Nephron progenitor cell (in vitro differentiated cells): ENCODE measurements around the gene GALNT14.

ENCODE experiments used
- DNase-seq: peaks from one replicate; pipeline ENCODE4 v3.0.0; 2021
- H3K27ac Mint-ChIP-seq: 2 replicates; pipeline ENCODE4 v1.8.0; 2021; ENCODE audit warnings: mild to moderate bottlenecking, moderate library complexity, mixed read lengths
- H3K27me3 Mint-ChIP-seq: 2 replicates; pipeline ENCODE4 v1.8.0; 2021; ENCODE audit warnings: mild to moderate bottlenecking, low read depth, mixed read lengths; ENCODE audit not compliant: poor library complexity
- H3K36me3 Mint-ChIP-seq: 2 replicates; pipeline ENCODE4 v1.8.0; 2021; ENCODE audit warnings: low read depth, mixed read lengths
- H3K4me1 Mint-ChIP-seq: 2 replicates; pipeline ENCODE4 v1.8.0; 2021; ENCODE audit warnings: mixed read lengths
- H3K4me3 Mint-ChIP-seq: 2 replicates; pipeline ENCODE4 v1.8.0; 2021; ENCODE audit warnings: mild to moderate bottlenecking, moderate library complexity, mixed read lengths
- H3K9me3 Mint-ChIP-seq: 2 replicates; pipeline ENCODE4 v1.8.0; 2021; ENCODE audit warnings: mild to moderate bottlenecking, moderate library complexity, mixed read lengths
- CTCF ChIP-seq: fragments of 200-600 bp; sonication (generic); IDR thresholded peaks from 2 replicates; pipeline ENCODE4 v1.5.0; 2021; ENCODE audit warnings: antibody characterized with exemption

Gene GALNT14

GRCh38 chr2:31168291-31168690 lies 30.1 kb upstream of the GALNT14 start:
- Mint-ChIP-seq H3K9me3 (no peaks in the 10 kb centered on the region), H3K36me3 (no peaks in the 10 kb centered on the region), H3K27ac (no peak overlapping the region), H3K27me3 (peaks cover 34% of the 10 kb centered on the region), H3K4me3 (no peak overlapping the region), H3K4me1 (no peaks in the 10 kb centered on the region)
- DNase-seq: no peak
- TF ChIP-seq CTCF: no peak

GRCh38 chr2:31166925-31167324 lies 28.7 kb upstream of the GALNT14 start:
- no peak for DNase-seq
- Mint-ChIP-seq H3K4me1 (no peaks in the 10 kb centered on the region), H3K36me3 (no peaks in the 10 kb centered on the region), H3K27ac (no peak overlapping the region), H3K27me3 (peaks cover 30% of the 10 kb centered on the region), H3K4me3 (no peak overlapping the region), H3K9me3 (no peaks in the 10 kb centered on the region)
- TF ChIP-seq CTCF: no peak

DNA sequence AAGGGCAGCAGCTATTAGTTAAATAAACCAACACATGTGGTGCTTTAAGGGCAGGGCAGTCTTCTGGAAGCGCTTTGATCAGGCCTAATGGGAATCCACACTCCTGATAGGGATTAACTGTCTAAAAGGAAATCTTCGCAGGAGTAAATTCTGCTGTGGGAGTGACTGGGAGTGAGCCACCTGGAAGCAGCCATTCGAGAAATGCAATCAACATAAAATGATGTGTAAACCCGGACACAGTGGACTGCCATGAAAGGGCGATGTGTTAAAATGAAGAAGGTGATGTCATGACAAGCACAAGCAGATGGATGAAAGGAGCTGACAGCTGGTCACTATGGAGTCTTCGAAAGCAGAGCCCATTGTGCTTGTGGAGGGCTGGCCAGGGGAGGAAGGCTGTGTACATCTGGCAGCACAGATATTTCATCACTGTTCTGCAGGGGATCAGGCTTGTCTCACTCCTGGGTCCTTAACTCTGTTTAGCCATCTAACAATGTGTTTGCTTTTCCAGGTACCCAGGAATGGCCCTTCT lies 24.8 kb upstream of the GALNT14 start:
- Mint-ChIP-seq H3K27ac (no peak overlapping the region), H3K27me3 (peaks cover 16% of the 10 kb centered on the region), H3K4me3 (no peak overlapping the region), H3K4me1 (no peaks in the 10 kb centered on the region), H3K36me3 (no peaks in the 10 kb centered on the region), H3K9me3 (no peaks in the 10 kb centered on the region)
- TF ChIP-seq CTCF: no peak
- DNase-seq: no peak

DNA sequence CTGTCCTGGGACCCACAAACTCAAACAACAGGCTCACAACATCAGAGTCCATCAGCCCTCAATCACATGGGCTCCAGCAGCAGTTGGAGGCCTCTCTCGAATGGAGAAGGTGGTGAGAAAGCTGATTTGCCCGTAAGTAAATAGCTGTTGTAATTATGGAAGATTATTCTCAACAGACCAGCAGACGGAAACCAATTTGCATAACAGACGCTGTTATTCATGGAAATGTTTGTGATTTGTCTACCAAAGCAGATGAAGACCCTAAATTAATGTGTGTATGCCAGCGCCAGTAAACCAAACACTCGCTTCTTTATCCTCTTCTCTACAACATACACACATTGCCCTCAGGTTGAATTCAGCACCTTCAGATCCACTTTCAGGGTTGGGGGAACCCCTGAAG lies 23.4 kb upstream of the GALNT14 start:
- H3K27ac Mint-ChIP-seq: no peak overlapping the region
- no peak for DNase-seq
- no peak for TF ChIP-seq CTCF
- no peaks in the 10 kb centered on the region for H3K36me3 Mint-ChIP-seq
- no peaks in the 10 kb centered on the region for H3K4me1 Mint-ChIP-seq
- H3K9me3 Mint-ChIP-seq: no peaks in the 10 kb centered on the region
- no peak overlapping the region for H3K4me3 Mint-ChIP-seq
- H3K27me3 Mint-ChIP-seq: peaks cover 11% of the 10 kb centered on the region

DNA sequence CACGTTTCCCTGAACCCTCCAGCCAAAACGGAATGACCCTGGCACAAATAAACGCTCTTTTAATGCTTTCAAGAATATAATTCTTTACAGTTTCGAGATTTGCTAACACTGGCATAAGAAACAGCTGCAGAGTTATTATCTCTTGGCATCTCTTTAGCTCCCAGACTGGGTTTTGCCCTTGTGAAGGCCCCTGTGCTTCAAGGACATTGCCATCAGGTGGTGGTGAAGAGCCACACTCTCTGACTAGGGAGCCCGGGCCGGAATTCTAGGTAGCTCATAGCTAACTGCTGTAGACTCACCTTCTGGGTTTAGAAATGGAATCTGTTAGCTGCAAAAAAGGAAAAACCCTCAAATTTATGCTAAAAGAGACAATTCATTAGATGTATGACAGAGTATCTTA lies 13.3 kb upstream of the GALNT14 start:
- Mint-ChIP-seq H3K4me1 (no peaks in the 10 kb centered on the region), H3K9me3 (no peaks in the 10 kb centered on the region), H3K27me3 (peaks cover 16% of the 10 kb centered on the region), H3K4me3 (no peak overlapping the region), H3K27ac (no peak overlapping the region), H3K36me3 (no peaks in the 10 kb centered on the region)
- no peak for DNase-seq
- TF ChIP-seq CTCF: no peak

- Mint-ChIP-seq H3K27me3 (peaks cover 16% of the 10 kb centered on the region), H3K36me3 (no peaks in the 10 kb centered on the region), H3K27ac (no peak overlapping the region), H3K4me3 (no peak overlapping the region), H3K9me3 (no peaks in the 10 kb centered on the region), H3K4me1 (no peaks in the 10 kb centered on the region)
- TF ChIP-seq CTCF: no peak
- DNase-seq: no peak
Measured at GRCh38 chr2:31150120-31150670, 12.0 kb upstream of the GALNT14 start.
